Right lung (tissue), 5 donors: ENCODE results near the gene GIMAP5. TPM values are rescaled to one million over a fixed set of nuclear protein-coding genes. Genes with fewer than 3 reads are reported as not detected.
"Not testable (repeated sequence)": the region's sequence is repeated elsewhere in the genome, so short reads cannot be mapped to it uniquely, and the experiment has no call there.

ENCODE experiments used
- DNase-seq, 2 donors: peaks; one replicate each; pipeline ENCODE4 v3.0.0-alpha.2; 2013
- polyA plus RNA-seq, 5 donors: library from polyadenylated mRNA; unstranded; fragments of 120-200 nt; gene quantifications; one replicate each; pipeline versions ENCODE4 v1.2.1 to v1.2.3, GENCODE V29; 2013; ENCODE audit warnings: inconsistent platforms in 1 of 5, low replicate concordance in 1 of 5; ENCODE audit not compliant: insufficient read length in 5 of 5, insufficient read depth in 1 of 5

The GIMAP5 gene
- polyA plus RNA-seq, 5 donors = 11.7 to 24.0 (median 17.4) TPM

DNA sequence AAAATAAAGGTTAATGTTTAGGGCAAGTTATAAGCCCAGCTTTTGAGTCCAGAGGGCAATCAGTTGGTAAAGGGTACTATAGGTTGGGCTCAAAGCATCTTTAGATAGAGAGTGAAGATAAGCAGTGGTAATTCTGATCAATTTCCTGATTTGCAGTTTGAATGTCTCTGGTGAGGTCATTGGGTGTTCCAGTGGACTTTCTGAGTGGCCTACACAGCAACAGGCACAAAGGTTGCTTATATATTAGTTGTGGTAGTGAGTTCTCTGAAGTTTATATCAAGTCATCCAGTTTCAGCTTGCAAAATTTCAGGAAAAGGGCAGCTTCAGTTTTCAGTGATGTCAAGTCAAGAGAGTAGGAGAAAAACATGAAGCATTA, 29.1 kb downstream of the GIMAP5 start:
- DNase-seq = no peak

- DNase-seq = no peak
Observed at GRCh38 chr7:150769768-150770167, 32.5 kb downstream of the GIMAP5 start.

GRCh38 chr7:150774131-150774530, 36.9 kb downstream of the GIMAP5 start:
- not testable (repeated sequence) for DNase-seq

DNA sequence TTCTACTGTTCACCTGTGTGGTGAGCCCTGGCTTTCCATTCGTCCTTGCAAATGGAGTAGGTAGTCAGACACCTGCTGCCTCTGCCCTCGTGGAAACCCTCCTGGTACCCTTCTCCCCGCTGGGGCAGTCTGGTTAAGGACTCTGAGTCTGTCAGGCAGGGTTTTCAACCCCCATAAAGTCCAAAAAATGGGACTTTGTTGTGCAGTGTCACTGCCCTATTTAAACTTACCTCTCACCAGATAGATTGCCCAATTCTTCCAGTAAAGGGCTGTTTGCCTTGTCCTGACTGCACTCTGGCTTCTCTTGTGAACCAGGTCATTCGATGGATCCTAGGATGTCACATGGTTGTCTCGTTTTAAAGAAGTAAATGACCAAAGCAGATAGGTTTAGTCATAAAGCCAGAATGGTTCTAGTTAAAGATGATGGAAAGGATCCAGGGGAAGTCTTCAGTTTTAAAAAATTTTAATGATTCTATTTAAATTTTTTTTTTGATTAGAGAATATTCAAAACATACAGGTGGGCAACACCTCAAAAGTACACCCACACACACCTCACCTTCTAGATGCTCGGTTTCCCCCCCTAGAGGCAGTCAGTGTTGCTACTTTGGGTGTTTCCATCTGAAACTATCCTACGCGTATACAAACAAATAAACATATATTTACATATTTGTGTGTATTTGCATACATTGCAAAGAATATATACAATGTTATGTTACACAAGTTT, 41.0 kb downstream of the GIMAP5 start:
- no peak for DNase-seq

DNA sequence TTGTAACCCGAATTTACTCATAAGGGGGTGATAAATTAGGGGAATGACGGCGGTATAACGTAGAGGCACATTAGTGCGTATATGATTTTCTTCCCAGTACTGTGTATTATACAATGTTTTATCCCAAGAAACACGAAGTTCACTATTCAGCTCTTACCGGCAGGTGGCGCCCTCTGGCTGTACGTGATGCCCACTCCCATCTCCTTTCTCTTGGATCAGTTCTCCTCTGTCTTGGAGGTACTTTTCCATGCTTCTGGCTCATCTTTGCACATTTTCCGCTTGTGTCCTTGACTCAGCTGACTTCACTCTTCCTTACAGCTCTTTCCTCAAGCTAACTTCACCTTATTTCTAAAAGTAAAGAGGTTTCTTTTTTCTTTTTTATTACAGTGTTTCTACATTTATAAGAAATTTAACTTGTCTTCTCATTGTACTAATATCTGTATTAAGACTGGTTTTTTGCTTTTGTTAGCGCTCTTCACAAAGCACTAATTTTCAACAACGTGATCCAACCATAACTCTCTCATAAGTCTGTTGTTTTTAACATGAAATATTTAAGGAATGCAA, 41.6 kb downstream of the GIMAP5 start:
- DNase-seq = peak; percentile 54 to 72

GRCh38 chr7:150780292-150780691, 43.1 kb downstream of the GIMAP5 start:
- DNase-seq = no peak

DNA sequence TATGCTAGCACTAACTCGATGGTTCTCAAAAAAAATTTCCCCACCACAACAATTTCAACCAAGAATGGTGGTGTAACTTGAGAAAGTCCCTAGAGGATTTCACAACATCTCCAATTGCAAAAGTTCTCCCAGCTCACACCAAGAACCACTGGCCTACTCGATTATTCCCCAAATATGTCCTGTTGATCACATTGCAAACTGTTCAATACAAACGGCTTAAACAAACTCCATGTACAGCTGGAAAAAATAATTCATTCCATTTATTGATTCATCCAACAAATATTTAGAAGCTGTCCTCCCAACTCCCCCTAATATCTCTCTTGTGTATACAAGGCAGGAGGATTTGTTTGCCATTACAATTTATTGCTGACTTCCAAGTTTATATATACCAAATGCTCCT, 43.9 kb downstream of the GIMAP5 start:
- no peak for DNase-seq

DNA sequence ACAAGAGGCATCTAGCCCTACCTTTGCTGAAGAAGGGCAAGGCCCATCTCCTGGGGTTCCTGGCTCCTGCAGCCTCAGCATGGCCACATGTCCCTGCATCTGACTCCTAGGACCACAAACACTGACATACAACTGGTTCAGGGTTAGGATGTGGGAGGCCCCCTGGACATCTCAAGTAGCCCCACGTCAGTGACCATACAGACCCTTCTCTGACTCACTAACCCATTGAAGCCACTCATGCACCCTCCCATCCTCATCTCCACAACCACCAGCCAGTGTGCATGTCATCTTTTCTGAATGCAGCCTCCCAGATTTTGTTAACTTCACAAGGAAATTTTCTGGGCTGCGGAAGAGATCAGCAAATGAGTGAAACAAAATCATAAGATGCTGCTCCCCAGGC, 44.7 kb downstream of the GIMAP5 start:
- no peak for DNase-seq

GRCh38 chr7:150784120-150784736, 47.0 kb downstream of the GIMAP5 start:
- DNase-seq = no peak

GRCh38 chr7:150784954-150785353, 47.7 kb downstream of the GIMAP5 start:
- DNase-seq = no peak

DNA sequence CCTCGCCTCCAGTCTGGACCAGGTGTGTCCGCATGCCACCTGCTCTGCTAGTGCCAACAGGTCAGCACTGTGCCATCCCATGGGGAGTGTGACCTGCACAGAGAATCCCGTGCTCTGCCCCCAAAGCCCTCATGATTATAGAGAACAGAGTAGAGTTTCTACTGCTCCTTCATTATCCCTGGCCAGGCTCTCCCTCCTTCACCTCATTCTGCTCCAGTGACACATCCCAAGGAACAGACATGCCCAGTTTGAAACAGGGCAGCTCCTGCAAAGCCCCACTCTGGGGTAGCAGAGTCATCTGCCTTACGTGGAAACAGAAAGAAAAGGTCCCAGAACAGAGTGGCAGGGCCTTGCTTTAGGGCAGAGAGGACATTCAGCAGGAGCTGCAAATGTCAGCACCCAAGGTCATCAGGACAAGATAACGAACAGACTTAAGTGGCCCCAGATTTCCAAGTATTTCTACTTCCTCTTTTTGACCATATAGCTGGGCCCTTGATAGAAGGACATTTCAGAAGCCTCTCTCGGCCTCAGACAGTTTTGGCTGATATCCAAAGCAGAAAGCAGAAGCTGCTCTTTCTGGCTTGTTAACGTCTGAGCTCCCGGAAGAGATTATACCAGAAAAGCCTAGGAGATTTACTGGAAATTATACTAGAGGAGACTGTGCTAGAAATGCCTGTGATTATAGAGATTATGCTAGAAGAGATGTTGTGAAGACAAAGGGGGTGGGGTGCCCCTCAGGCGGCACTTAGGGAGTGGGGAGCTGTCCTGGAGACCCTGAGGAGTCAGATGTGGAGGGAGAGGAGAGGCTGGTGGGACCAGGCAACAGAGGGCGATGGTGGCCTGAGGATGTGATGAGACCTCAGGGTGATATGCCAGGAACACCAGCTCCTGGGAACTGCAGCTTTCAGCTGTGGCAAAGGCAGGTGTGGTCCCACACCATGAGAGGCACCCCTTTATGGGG, 50.4 kb downstream of the GIMAP5 start:
- peak in 1 of 2 donors; percentile 57 for DNase-seq

DNA sequence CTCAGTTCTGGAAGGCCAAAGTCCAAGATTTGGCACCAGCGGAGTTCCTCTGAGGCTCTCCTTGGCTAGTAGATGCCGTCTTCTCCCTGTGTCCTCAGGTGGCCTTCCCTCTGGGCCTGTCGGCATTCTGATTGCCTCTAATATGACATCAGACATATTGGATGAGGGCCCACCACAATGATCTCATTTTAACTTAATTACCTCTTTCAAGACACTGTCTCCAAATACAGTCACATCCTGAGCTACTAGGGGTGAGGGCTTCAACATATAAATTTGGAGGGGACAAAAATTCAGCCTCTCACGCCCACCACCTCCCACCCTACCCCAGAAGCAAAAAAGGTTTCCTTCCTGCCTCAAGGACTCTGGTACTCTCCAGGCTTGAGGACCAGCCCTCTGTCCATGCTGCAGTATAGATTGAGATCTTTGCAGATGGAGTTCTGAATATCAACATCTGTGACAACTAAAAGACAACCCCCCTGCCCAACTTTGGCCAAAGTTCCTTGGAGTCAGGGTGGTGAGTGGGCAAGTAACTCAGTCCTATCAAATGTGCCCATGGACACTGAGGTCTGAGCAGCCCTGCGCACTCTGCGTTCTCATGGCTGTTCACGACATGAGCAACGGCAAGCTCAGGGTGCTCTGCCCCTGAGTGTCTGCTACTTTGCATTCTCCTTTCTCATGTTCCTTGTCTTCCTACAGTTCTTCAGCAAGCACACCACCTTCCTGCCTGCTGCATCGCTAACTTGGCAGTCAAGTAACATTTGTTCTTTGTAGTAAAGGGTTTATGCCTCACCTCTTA, 51.5 kb downstream of the GIMAP5 start:
- no peak for DNase-seq

GRCh38 chr7:150790416-150791075, 53.3 kb downstream of the GIMAP5 start:
- DNase-seq = no peak

DNA sequence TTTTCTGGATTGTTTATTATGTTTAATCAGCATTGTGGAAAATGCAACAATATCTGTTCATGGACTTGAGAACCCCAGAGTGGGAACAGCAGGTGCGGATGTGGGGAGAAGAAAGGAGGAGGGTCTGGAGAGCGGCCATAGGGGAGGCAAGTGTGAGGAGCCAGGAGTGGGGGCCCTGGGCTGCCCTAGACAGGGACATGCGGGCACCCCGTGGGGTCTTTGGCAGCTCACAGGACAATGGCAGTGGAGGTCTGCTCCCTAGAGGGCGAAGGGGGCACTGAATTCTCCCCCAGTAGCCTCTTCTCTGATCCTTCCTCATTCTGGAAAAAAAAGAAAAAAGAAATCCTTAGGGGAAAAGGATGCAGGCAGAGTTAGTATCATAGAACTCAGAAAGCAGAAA, 54.1 kb downstream of the GIMAP5 start:
- no peak for DNase-seq

DNA sequence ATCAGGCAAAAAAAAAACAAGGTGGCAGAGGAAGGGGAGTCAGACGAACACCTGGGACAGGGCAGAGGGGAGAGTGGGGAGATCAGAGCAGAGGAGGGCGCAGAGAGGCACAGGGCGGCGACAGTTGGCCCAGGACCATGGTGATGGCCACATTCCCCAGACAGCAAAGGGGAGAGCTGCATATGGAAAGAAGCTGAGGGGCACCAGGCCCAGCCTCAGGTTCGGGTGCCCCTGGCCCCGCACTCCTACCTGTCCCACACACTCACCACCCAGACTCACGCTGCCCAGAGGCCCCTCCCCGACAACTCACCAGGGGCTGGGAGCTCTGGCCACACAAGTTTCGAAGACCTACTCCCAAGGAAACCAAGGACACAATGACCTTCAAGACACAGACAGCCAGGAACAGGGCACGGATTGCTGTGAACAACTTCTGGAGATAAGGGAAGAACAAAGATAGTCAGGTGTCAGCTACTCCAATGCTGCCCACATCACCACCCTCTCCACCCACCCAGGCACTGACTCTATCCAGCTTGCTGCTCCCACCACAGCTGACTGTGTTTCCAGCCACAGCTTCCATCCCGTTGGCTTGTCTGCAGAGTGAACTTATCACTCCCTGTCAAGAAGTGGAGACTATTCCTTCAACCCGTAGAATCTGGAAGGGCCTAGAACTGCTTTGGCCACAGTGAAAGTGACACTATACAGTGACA, 54.7 kb downstream of the GIMAP5 start:
- DNase-seq = no peak

Other genes with a start within 250 kb of the GIMAP5 start
- gene GIMAP7, start 222.5 kb upstream of the GIMAP5 start, polyA plus RNA-seq = 10 to 100 TPM; 30.0 to 50.8 (median 38.9) TPM
- 100 to 1,000 TPM in 2 of 5 donors, 10 to 100 TPM in 3; 65.4 to 106 (median 78.0) TPM for gene GIMAP4, start 170.0 kb upstream of the GIMAP5 start, polyA plus RNA-seq
- 10 to 100 TPM; 27.3 to 33.1 (median 28.0) TPM for gene GIMAP6, start 105.0 kb upstream of the GIMAP5 start, polyA plus RNA-seq
- 10 to 100 TPM; 16.1 to 26.3 (median 19.1) TPM for gene GIMAP2, start 51.7 kb upstream of the GIMAP5 start, polyA plus RNA-seq
- gene GIMAP1, start 20.8 kb upstream of the GIMAP5 start, polyA plus RNA-seq = 1 to 10 TPM; 4.6 to 6.7 (median 5.7) TPM
- gene TMEM176B, start 62.9 kb downstream of the GIMAP5 start, polyA plus RNA-seq = 10 to 100 TPM in 4 of 5 donors, 1 to 10 TPM in 1; 6.5 to 17.0 (median 13.4) TPM
- gene TMEM176A, start 63.4 kb downstream of the GIMAP5 start, polyA plus RNA-seq = 1 to 10 TPM; 4.2 to 6.8 (median 6.4) TPM
- gene AOC1, start 115.1 kb downstream of the GIMAP5 start, polyA plus RNA-seq = under 1 TPM; 0.53 to 0.97 (median 0.66) TPM
- 1 to 10 TPM; 2.9 to 6.3 (median 4.5) TPM for gene KCNH2, start 240.9 kb downstream of the GIMAP5 start, polyA plus RNA-seq